Fibroblast of the conjunctiva (primary cell): ENCODE data around the gene LRMDA.

Experiments used
- DNase-seq: peaks from one replicate; pipeline ENCODE4 v3.0.0-alpha.2; 2010; ENCODE audit warnings: low read depth

LRMDA gene

GRCh38 chr10:75956624-75957023 is 525.2 kb downstream of the LRMDA start:
- no peak for DNase-seq

- no peak for DNase-seq
Measured at GRCh38 chr10:75957314-75958120, 526.1 kb downstream of the LRMDA start.

GRCh38 chr10:75959209-75959608 is 527.8 kb downstream of the LRMDA start:
- DNase-seq, result peak; percentile 39

- DNase-seq, result no peak
Measured at GRCh38 chr10:75959912-75960311, 528.5 kb downstream of the LRMDA start.

GRCh38 chr10:75962395-75963061 is 531.1 kb downstream of the LRMDA start:
- DNase-seq, result no peak

- no peak for DNase-seq
Measured at GRCh38 chr10:75967491-75967890, 536.1 kb downstream of the LRMDA start.

- DNase-seq, result no peak
Measured at GRCh38 chr10:75969031-75969430, 537.6 kb downstream of the LRMDA start.

- peak; percentile 70 for DNase-seq
Measured at GRCh38 chr10:75971402-75972211, 540.2 kb downstream of the LRMDA start.

- peak; percentile 78 for DNase-seq
Measured at GRCh38 chr10:75972491-75973276, 541.3 kb downstream of the LRMDA start.

- no peak for DNase-seq
Measured at GRCh38 chr10:75974080-75974479, 542.7 kb downstream of the LRMDA start.

GRCh38 chr10:75976681-75977080 is 545.3 kb downstream of the LRMDA start:
- no peak for DNase-seq

GRCh38 chr10:75977139-75977538 is 545.7 kb downstream of the LRMDA start:
- DNase-seq, result no peak

GRCh38 chr10:75978213-75978612 is 546.8 kb downstream of the LRMDA start:
- DNase-seq, result no peak

GRCh38 chr10:75980419-75981002 is 549.1 kb downstream of the LRMDA start:
- no peak for DNase-seq

- peak; percentile 39 for DNase-seq
Measured at GRCh38 chr10:75982611-75983369, 551.4 kb downstream of the LRMDA start.

- no peak for DNase-seq
Measured at GRCh38 chr10:75984067-75984466, 552.6 kb downstream of the LRMDA start.

- peak; percentile 14 for DNase-seq
Measured at GRCh38 chr10:75987616-75988015, 556.2 kb downstream of the LRMDA start.

GRCh38 chr10:75994357-75995040 is 563.1 kb downstream of the LRMDA start:
- DNase-seq, result no peak

GRCh38 chr10:75995041-75995430 is 563.6 kb downstream of the LRMDA start:
- no peak for DNase-seq

GRCh38 chr10:75995720-75996119 is 564.3 kb downstream of the LRMDA start:
- DNase-seq, result no peak
